Measurements from ENCODE around the gene GRIA4.

Gene GRIA4

DNA sequence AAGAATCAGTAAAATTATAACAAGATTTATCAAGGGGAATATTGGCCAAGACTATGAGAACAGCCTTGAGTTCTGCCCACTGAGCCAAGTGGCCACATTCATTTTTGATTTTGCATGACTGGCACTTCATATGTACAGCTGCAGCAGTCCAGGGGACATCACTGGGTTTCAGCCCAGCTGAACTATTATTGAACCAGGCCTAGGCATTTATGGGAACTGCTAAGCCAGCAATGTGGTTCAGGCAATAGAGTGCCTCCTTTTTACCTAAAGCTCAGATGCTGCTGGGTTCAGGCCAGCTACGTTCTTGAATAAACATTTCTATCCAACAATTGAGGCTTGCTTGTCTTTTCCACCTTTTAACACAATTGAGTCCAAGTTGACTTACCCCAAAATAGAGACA lies 215.3 kb downstream of the GRIA4 start:
- TF ChIP-seq POLR2AphosphoS5 (IDR thresholded peaks at IDR 0.05; ENCODE audit: low read depth, low read length) (no peak), FOXP2 (optimal IDR thresholded peaks at IDR 0.05; ENCODE audit: borderline replicate concordance, extremely low read depth, extremely low read length, insufficient read depth) (no peak), TAF1 (IDR thresholded peaks at IDR 0.05; ENCODE audit: borderline replicate concordance, insufficient read depth, low read length) (no peak), SIN3A (IDR thresholded peaks at IDR 0.05; ENCODE audit: borderline replicate concordance, insufficient read depth, low read length) (no peak)
- TF ChIP-seq, protein P1, sequence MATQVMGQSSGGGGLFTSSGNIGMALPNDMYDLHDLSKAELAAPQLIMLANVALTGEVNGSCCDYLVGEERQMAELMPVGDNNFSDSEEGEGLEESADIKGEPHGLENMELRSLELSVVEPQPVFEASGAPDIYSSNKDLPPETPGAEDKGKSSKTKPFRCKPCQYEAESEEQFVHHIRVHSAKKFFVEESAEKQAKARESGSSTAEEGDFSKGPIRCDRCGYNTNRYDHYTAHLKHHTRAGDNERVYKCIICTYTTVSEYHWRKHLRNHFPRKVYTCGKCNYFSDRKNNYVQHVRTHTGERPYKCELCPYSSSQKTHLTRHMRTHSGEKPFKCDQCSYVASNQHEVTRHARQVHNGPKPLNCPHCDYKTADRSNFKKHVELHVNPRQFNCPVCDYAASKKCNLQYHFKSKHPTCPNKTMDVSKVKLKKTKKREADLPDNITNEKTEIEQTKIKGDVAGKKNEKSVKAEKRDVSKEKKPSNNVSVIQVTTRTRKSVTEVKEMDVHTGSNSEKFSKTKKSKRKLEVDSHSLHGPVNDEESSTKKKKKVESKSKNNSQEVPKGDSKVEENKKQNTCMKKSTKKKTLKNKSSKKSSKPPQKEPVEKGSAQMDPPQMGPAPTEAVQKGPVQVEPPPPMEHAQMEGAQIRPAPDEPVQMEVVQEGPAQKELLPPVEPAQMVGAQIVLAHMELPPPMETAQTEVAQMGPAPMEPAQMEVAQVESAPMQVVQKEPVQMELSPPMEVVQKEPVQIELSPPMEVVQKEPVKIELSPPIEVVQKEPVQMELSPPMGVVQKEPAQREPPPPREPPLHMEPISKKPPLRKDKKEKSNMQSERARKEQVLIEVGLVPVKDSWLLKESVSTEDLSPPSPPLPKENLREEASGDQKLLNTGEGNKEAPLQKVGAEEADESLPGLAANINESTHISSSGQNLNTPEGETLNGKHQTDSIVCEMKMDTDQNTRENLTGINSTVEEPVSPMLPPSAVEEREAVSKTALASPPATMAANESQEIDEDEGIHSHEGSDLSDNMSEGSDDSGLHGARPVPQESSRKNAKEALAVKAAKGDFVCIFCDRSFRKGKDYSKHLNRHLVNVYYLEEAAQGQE (IDR thresholded peaks at IDR 0.05; ENCODE audit: insufficient read depth in 1 of 2, low read depth in 2 of 2, low read length in 2 of 2) = no peak

DNA sequence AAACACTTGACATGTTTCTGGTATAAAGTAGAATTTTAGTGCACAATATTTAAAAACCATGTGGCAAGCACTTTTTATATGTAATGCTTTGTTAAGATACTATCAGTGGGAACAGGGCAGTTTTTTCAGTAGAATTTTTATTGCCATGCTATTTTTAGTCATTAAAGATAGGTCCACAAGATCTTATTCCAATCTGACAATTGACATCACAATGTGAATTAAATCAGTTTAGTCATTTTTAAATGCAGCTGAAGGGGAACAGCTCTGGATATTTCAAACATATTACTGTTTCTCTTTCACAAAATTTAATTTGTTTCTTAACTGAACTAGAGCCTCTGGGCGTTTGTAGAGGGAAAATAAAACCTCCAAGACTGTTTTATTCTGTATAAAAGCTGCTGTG lies 218.0 kb downstream of the GRIA4 start:
- TF ChIP-seq TAF1 (IDR thresholded peaks at IDR 0.05; ENCODE audit: borderline replicate concordance, insufficient read depth, low read length) = no peak
- TF ChIP-seq, protein P1 (IDR thresholded peaks at IDR 0.05; ENCODE audit: insufficient read depth in 1 of 2, low read depth in 2 of 2, low read length in 2 of 2) = no peak
- TF ChIP-seq SIN3A (IDR thresholded peaks at IDR 0.05; ENCODE audit: borderline replicate concordance, insufficient read depth, low read length) = no peak
- TF ChIP-seq FOXP2 (optimal IDR thresholded peaks at IDR 0.05; ENCODE audit: borderline replicate concordance, extremely low read depth, extremely low read length, insufficient read depth) = no peak
- TF ChIP-seq POLR2AphosphoS5 (IDR thresholded peaks at IDR 0.05; ENCODE audit: low read depth, low read length) = no peak

DNA sequence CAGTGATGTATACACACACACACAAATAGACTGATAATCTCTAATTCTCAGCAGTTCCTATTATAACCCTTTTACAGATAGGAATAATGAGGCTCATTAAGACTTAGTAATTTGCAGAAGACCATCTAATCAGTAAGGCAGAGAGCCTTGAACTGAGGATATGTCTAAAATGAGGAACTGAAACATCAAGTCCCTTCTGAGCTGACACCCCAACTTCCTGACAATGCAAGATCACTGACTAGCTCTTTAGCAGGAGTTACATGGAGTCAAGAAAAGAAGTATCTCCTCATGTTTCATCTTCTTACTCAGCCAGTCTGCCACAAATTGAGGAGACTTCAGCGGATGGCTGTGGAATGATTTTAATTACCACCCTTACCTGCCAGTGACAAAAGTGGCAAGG lies 219.2 kb downstream of the GRIA4 start:
- TF ChIP-seq FOXP2 (optimal IDR thresholded peaks at IDR 0.05; ENCODE audit: borderline replicate concordance, extremely low read depth, extremely low read length, insufficient read depth) (no peak), SIN3A (IDR thresholded peaks at IDR 0.05; ENCODE audit: borderline replicate concordance, insufficient read depth, low read length) (no peak), POLR2AphosphoS5 (IDR thresholded peaks at IDR 0.05; ENCODE audit: low read depth, low read length) (no peak), TAF1 (IDR thresholded peaks at IDR 0.05; ENCODE audit: borderline replicate concordance, insufficient read depth, low read length) (no peak)
- TF ChIP-seq, protein P1 (IDR thresholded peaks at IDR 0.05; ENCODE audit: insufficient read depth in 1 of 2, low read depth in 2 of 2, low read length in 2 of 2) = no peak

DNA sequence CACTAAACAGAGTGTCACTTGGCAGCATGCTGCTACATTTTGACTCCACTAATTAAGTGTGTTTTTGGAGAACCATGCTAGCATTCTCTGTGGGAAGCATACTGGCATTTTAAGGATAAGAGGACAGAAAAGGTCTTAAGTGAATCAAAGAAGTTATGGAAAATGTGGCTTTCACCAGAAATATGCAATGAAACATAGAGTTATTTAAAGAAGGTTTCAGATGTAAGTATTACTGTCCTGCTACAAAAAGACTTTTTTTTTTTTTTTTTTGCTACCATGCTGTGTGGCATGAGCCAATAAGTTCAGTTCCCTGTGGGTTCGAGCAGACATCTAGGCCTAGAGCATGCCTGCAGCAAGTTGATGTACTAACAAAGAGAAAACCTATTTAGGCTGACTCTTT lies 224.6 kb downstream of the GRIA4 start:
- TF ChIP-seq SIN3A (IDR thresholded peaks at IDR 0.05; ENCODE audit: borderline replicate concordance, insufficient read depth, low read length) = no peak
- no peak for TF ChIP-seq FOXP2 (optimal IDR thresholded peaks at IDR 0.05; ENCODE audit: borderline replicate concordance, extremely low read depth, extremely low read length, insufficient read depth)
- no peak for TF ChIP-seq TAF1 (IDR thresholded peaks at IDR 0.05; ENCODE audit: borderline replicate concordance, insufficient read depth, low read length)
- no peak for TF ChIP-seq POLR2AphosphoS5 (IDR thresholded peaks at IDR 0.05; ENCODE audit: low read depth, low read length)
- TF ChIP-seq, protein P1 (IDR thresholded peaks at IDR 0.05; ENCODE audit: insufficient read depth in 1 of 2, low read depth in 2 of 2, low read length in 2 of 2) = no peak

Measured in PFSK-1 (cell line).